DMS79 treated with DMSO at 0.1 percent for 48 hours (cell line): ENCODE data around the gene BORCS8.

ENCODE experiments used
- DNase-seq: peaks from one replicate; lab custom pipeline; 2025; lab: John Stamatoyannopoulos, UW

Gene BORCS8

DNA sequence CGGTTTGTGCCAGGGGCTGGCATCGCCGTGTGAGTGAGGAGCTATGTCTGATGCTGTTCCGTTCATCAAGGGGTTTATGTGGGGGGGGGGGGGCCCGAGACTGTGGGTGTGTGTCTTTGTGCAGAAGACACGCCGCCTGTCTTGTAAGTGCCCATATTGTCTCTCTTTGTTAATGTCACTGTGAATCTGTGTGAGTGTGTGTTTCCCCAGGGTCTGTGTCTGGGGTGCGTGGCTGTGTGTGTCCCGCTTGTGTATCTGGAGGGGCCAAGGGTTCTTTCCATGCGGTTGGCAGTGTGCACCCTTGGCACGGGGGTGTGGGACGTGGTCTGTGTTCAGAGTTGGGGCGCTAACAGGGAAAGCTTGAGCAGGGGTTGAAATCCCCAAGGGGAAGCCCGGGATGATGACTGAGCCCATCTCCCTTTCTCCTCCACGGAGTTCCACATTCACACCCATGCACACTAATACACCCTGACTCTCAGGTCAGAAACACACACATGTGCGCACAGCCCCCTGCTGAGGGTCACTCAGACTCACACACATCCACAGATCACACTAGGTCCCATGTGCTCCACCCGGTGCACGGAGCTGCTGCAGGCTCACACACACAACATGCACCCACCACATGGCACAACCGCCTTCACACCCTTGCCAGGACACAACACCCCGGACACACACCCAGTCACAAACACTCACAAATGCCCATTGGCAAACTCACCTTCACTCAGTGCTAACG, 21.6 kb upstream of the BORCS8 start:
- no peak for DNase-seq

DNA sequence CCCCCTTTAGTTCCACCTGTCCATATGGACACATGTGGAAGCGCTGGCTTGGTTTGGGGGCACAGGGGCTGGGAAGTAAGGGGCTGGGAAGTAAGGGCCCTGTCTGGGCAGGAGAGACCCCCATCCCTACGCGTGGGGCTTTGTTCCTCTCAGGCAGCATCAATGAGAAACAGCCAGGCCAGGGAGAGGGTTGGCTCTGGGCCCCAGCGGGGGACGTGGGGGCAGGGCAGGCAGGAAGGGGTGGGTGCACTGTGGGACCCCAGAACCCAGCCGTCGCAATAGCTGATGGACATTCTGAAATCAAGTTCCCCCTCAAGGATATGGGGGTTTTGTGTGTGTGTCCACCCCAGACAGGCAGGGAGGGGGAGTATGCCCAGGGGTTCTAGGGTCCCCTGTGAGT, 21.0 kb upstream of the BORCS8 start:
- DNase-seq = no peak

DNA sequence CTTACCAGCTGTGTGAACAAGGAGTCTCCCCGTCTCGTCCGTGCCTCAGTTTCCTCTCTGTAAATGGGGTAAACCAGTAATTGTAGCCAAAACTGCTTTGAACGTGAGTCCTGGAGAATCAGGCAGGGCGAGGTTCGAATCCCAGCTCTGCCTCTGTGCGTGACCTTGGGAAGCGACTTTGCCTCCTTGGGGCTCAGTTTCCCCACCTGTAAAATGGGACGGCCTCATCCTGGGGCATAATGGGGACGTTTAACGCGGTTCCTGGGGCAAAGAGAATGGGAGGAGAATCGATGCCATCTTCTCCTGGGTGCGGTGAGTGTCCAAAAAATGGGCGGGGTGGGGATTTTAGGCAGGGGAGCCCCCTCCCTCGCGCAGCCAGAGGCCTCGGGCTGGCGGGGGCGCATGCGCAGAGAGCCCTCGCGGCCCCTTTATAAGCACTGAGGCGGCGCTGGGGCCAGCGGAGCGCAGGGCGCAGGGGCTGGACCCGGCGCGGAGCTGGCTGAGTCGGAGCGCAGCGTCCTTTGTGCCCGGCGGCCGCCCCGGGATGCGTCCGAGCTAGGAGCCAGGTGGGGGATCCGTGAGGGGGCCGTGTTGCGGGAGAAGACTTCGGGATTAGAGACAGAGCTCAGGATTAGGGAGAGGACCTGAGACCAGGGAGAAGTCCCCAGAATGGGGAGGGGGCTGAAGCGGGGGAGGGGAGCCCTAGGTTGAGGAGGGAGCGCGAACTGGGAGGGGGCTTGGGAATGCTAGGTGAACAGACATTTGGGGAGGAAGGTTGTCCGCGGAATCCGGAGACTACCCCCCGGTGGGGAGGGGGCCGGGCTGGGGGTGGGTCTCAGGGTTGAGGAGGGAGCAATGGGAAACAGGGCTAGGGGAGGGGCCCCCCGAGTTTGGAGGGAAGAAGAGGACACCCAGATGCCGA, 19.8 kb upstream of the BORCS8 start, which contains the start of gene NCAN:
Gene NCAN (plus strand): TSS at position 460 of the 922 bp plus-strand sequence. CDS start 4,996 bp downstream, outside the sequence.
- peak; percentile 54 for DNase-seq

GRCh38 chr19:19209372-19209771, 17.4 kb upstream of the BORCS8 start:
- DNase-seq = peak; percentile 27

DNA sequence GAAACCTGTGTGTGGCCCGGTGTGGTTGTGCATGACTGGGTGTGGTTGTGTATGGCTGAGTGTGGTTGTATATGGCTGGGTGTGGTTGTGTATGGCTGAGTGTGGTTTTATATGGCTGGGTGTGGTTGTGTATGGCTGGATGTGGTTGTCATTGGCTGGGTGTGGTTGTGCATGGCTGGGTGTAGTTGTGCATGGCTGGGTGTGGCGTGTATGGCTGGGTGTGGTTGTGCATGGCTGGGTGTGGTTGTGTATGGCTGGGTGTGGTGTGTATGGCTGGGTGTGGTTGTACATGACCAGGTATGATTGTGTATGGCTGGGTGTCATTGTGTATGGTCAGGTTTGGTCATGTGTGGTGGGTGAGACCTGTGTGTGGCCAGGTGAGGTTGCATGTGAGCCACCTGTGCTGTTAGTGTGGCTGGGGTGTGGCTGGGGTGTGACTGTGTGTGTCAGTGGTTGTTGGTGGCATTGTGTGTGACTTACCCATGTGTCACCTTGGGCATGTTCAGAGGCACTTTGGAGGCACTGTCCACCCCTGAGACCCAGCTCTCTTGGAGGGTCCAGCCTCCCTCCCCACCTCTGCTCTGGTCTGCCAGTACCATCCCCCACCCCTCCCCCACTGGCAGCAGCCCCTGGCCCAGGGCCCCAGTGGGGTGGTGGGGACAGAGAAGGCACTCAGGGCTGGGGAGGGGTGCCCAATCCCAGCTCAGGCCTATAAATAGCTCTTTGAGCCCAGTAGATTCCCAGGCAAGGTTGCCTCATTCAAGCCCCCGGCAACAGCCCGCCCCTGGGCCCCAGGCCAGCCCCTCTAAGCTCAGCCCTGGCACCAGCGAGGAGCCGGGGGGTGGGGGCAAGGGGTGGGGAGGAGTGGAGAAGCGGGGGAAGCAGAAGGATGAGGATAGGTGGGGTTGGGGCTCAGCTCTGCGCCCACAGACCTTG, 16.0 kb upstream of the BORCS8 start:
- no peak for DNase-seq

DNA sequence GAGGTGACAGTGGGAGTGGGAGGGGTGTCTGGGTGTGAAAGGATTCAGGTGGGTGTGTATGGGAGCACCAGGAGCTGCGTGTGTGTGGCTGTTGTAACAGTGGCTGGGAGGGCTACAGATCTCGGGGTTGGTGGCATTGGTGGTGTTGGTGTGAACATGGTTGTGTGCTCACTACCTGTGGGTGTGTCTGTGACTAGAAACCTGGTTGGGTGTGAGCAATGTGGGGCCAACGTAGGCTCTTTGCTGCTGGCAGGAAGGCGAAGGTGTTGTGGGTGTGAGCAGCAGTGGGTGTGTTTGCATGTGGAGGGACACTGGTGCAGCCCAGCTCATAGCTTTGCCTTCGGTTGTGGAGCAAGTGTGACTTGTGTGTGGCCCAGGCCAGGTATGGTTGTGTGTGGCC, 15.0 kb upstream of the BORCS8 start:
- DNase-seq = no peak

DNA sequence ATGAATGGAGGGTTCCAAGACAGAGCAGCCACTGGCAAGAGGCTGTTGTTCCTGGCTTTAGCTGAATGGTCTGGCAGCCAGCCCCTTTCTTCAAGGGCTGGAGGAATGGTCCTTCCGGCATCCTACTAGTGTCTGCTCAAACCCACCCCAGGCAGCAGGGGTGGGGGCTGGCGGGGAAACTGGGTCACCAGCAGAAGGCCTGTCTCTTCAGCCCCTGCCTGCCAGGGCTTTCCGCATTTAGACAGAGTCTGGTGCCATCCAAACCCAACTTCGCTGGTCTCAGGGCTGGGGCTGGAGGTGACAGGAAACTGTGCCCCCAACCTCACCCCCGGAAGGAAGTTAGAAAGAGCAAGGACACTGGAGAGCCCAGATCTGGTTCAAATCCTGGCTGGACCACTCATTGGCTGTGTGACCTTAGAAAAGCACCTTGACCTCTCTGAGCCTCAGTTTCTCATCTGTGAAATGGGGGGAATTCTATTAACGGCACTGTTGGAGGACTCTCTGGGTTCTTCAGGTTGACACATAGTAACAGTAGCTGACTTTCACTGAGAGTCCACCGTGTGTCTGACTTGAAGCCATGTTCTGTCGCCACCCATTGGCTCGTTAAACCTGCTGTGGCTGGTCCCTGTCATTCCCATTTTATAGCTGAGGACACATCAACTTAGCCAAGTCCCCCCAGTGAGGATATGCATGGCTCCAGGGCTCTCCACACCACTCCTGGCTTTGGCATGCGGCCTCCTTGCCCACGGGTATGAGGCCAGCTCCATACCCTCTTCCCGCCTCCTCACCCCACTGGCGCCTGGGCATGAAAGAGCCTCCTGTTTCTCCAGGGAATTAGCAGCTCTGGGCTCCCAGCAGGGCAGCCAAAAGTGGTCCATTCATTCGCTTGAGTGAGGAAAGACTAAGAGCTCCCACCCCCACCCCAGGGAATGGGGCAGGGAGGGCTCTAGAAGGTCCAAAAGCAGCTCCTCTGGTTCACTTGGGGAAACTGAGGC, 13.8 kb upstream of the BORCS8 start:
- DNase-seq = no peak

- no peak for DNase-seq
These were observed 12.2 kb upstream of the BORCS8 start for GRCh38 chr19:19204181-19204580.

DNA sequence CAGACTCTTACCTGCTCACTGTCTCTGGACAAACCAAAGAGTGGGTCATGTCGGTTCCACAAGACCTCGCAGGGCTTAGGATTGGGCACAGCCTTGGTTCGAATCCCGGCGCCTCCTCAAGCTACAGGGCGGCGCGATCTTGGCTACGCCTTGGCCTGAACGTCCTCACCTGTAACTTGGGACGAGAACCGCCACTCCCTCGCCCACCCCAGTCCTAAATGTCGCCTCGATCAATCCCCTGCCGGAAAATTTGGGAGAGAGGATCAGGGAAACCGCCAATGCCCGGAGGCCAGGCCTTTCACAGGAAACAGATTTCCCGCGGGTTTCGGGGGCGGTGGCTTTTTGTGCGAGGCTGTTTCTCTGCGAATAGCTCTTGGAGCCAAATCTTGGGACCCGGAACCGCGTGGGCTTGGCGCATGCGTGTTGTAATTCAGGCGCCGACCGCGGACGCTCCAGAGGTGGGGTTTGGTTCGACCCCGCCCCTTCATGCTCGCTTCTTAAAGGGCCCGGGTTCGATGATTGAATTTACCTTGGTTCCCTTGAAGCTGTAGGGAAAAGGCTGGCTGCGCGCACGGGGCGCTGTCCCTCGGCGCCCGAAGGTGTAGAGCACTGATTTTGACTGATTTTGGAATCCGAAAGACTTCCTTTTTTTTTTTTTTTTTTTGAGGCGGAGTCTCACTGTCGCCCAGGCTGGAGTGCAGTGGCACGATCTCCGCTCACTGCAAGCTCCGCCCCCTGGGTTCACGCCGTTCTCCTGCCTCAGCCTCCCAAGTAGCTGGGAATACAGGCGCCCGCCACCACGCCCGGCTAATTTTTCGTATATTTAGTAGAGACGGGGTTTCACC, 11.3 kb upstream of the BORCS8 start, which contains the start of gene NR2C2AP:
Gene NR2C2AP (minus strand): TSS at position 403 of the 845 bp plus-strand sequence. CDS start 354 bp downstream, at position 49.
- DNase-seq = peak; percentile 85

DNA sequence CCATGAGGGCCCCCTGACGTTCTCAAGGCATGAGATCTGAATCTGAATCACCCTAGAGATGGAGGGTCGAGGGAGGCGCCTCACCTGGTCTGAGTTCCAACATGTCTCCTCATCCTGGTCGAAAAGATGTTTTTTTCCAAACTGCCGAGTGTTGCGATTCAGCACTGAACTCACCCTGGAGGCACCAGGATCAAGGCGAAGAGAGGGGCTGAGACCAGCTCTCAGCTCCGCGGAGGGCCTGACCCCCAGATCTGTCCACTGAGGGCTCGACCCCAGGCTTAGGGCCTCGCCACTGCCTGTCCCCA, 10.7 kb upstream of the BORCS8 start:
- no peak for DNase-seq

GRCh38 chr19:19201697-19202630, 10.0 kb upstream of the BORCS8 start:
- DNase-seq = no peak

DNA sequence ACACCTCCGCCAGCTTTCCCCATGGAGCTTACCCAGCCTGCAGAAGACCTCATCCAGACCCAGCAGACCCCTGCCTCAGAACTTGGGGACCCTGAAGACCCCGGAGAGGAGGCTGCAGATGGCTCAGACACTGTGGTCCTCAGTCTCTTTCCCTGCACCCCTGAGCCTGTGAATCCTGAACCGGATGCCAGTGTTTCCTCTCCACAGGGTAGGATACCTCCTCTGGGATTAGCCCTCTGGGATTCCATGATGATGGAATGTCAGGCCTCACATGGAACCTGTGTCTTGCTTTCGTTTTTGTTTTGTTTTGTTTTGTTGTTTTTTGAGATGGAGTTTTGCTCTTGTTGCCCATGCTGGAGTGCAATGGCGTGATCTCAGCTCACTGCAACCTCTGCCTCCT, 2.0 kb upstream of the BORCS8 start:
- no peak for DNase-seq

- DNase-seq = peak; percentile 29
These were observed 1.0 kb upstream of the BORCS8 start for GRCh38 chr19:19192910-19193423.

- DNase-seq = no peak
These were observed 229 bp downstream of the BORCS8 start for GRCh38 chr19:19191768-19192077.

GRCh38 chr19:19186742-19187141, 5.2 kb downstream of the BORCS8 start:
- no peak for DNase-seq

DNA sequence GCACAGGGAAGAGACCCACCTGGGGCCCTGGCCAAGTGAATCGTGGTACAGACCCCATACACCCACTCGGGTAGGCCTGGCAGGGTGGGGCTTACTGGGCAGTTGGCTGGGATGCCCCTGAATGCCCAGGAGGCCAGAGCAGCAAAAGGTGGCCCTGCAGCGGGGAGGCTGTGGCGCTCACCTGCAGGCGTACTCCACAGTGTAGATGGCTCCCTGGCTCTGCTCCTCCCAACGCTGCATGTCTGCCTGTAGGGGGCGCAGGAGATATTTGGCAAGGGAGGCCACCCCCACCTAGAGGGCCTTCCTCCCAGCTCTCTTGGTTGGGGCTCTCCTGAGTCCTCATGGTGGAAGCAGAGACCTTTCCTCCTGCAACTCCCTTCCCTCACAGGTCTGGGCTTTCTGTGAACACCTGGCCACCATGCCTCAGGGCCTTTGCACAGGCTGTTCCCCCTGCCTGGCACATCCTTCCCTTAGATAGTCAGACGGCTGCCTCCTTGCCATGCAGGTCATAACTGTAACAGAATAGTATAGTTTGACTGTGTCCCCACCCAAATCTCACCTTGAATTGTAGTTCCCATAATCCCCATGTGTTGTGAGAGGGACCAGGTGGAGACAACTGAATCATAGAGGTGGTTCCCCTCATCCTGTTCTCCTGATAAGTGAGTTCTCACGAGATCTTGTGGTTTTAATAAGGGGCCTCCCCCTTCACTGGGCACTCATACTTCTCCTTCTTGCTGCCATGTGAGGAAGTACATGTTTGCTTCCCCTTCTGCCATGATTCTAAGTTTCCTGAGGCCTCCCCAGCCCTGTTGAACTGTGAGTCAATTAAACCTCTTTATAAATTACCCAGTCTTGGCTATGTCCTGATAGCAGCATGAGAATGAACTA, 5.9 kb downstream of the BORCS8 start:
- DNase-seq = no peak

DNA sequence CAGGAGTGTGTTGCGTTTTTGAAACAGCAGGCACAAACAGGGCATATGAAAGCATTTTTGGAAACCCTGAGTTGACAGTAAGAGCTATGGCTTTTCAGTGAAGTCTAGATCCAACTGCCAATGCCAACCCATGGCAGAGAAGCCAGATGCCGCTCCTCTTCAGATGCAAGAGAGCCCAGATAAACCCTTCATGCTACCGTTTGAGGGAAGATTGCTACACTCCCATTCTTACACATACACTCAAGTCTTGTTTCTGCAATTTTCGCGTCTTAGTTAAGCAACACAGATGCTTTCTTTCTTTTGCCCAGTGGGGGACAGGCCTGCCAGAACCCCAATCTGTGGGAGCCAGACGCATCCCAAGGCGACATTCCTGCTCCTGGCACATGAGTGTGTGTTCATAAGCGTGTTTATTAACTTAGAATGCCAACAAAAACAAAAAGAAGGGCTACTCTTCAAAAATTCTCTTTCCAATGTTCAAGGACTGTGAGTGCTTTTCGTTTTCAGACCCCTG, 10.4 kb downstream of the BORCS8 start:
- no peak for DNase-seq
